Vagina (tissue), 2 donors: ENCODE data around the gene AMN1.

Experiments used
- CTCF ChIP-seq, 3 experiments: fragments of 450-650 bp in 2 of 3; fragments of 200-600 bp in 1 of 3; sonication (generic) in 1 of 3; IDR thresholded peaks; one replicate each; pipeline ENCODE4 v1.5.1; 2017 to 2019; ENCODE audit warnings: antibody characterized with exemption in 3 of 3, mild to moderate bottlenecking in 2 of 3, moderate library complexity in 2 of 3
- POLR2A ChIP-seq, 2 donors: fragments of 450-650 bp; IDR thresholded peaks; one replicate each; pipeline ENCODE4 v1.6.1; 2017; ENCODE audit warnings: antibody characterized with exemption in 2 of 2, mild to moderate bottlenecking in 2 of 2, moderate library complexity in 2 of 2

- TF ChIP-seq CTCF (IDR thresholded peaks at IDR 0.05) (no peak), POLR2A (IDR thresholded peaks at IDR 0.05) (no peak)
Measured at GRCh38 chr12:31641509-31642090, 87.2 kb downstream of the AMN1 start.
